Activated B cell treated with CpG ODN at 0.5 μM for 24 hours (primary cell): ENCODE measurements around the gene TRIP6. TPM values are rescaled to one million over a fixed set of nuclear protein-coding genes. Genes with fewer than 3 reads are reported as not detected.

Source experiments
- ATAC-seq: fragments of 200-7000 bp; cut with Tn5 transposase; one replicate; pipeline ENCODE4 v1.10.0; 2021; ENCODE audit warnings: low read depth, mild to moderate bottlenecking, moderate library complexity
- CTCF ChIA-PET: fragments of 350-600 bp; sonication (Branson Sonifier 250); formaldehyde crosslinking; loops from one replicate; lab custom pipeline; 2021; ENCODE audit warnings: antibody characterized with exemption; lab: Charles Lee
- POLR2A ChIA-PET: fragments of 350-600 bp; sonication (Branson Sonifier 250); formaldehyde crosslinking; loops from one replicate; lab custom pipeline; 2021; ENCODE audit warnings: antibody characterized with exemption; lab: Charles Lee
- DNase-seq: peaks from one replicate; pipeline ENCODE4 v3.0.0; 2022
- H3K27ac Mint-ChIP-seq: one replicate; pipeline ENCODE4 v1.8.0; 2020; ENCODE audit warnings: mixed read lengths
- H3K27me3 Mint-ChIP-seq: one replicate; pipeline ENCODE4 v1.8.0; 2021; ENCODE audit warnings: mixed read lengths
- H3K36me3 Mint-ChIP-seq: one replicate; pipeline ENCODE4 v1.8.0; 2021; ENCODE audit warnings: low read depth, mixed read lengths
- H3K4me1 Mint-ChIP-seq: one replicate; pipeline ENCODE4 v1.8.0; 2021; ENCODE audit warnings: mixed read lengths
- H3K4me3 Mint-ChIP-seq: one replicate; pipeline ENCODE4 v1.8.0; 2020; ENCODE audit warnings: mild to moderate bottlenecking, mixed read lengths
- H3K9me3 Mint-ChIP-seq: one replicate; pipeline ENCODE4 v1.8.0; 2020; ENCODE audit warnings: mixed read lengths
- intact Hi-C: fragments of 100-400 bp; cut with micrococcal nuclease; formaldehyde crosslinking; loops from one replicate; pipeline ENCODE4 v1.15.1; 2024
- total RNA-seq: library from RNA; stranded (reverse); gene quantifications from 2 replicates; pipeline ENCODE4 v1.2.3, GENCODE V29; 2022
- TF ChIP-seq, protein P1 (sequence below): fragments of 200-600 bp; IDR thresholded peaks from one replicate; pipeline ENCODE4 v1.8.0; 2022; ENCODE audit warnings: antibody characterized with exemption, mild to moderate bottlenecking

TRIP6 gene
- total RNA-seq, 1 donor from 2014 or later, result 16.9 TPM

DNA sequence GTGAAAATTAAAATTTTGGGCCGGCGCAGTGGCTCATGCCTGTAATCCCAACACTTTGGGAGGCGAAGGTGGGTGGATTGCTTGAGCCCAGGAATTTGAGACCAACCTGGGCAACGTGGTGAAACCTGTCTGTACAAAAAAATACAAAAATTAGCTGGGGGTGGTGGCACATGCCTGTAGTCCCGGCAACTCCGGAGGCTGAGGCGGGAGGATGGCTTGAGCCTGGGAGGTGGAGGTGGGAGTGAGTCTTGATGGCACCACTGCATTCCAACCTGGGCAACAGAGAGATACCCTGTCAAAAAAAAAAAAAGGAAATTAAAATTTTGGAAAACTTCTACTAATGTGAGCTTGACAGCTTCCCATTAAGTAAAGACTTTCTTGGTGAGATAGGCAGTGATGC lies 10.8 kb downstream of the TRIP6 start:
- H3K36me3 Mint-ChIP-seq, result peaks cover 77% of the 10 kb centered on the region
- TF ChIP-seq, protein P1, sequence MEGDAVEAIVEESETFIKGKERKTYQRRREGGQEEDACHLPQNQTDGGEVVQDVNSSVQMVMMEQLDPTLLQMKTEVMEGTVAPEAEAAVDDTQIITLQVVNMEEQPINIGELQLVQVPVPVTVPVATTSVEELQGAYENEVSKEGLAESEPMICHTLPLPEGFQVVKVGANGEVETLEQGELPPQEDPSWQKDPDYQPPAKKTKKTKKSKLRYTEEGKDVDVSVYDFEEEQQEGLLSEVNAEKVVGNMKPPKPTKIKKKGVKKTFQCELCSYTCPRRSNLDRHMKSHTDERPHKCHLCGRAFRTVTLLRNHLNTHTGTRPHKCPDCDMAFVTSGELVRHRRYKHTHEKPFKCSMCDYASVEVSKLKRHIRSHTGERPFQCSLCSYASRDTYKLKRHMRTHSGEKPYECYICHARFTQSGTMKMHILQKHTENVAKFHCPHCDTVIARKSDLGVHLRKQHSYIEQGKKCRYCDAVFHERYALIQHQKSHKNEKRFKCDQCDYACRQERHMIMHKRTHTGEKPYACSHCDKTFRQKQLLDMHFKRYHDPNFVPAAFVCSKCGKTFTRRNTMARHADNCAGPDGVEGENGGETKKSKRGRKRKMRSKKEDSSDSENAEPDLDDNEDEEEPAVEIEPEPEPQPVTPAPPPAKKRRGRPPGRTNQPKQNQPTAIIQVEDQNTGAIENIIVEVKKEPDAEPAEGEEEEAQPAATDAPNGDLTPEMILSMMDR, result no peak

DNA sequence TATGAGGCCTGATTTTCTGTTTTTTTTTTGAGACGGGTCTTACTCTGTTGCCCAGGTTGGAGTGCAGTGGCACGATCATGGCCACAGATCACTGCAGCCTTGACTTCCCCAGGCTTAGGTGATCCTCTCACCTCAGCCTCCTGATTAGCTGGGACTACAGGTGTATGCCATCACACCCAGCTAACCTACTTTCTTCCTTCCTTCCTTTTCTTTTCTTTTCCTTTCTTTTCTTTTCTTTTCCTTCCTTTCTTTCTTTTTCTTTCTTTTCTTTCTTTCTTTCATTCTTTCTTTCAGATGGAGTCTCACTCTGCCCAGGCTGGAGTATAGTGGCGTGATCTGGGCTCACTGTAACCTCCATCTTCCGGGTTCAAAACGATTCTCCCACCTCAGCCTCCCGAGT lies 11.5 kb downstream of the TRIP6 start:
- Mint-ChIP-seq H3K4me3 (no peak overlapping the region), H3K27me3 (no peaks in the 10 kb centered on the region), H3K4me1 (peaks cover 52% of the 10 kb centered on the region), H3K27ac (no peak overlapping the region), H3K36me3 (peaks cover 79% of the 10 kb centered on the region), H3K9me3 (no peaks in the 10 kb centered on the region)
- DNase-seq (no peak), ATAC-seq (no peak)
- intact Hi-C loops, result no loop called here
- CTCF ChIA-PET, result no interaction called here
- TF ChIP-seq, protein P1, result no peak
- POLR2A ChIA-PET, result interaction anchor here (0.6 to 10.3 kb wide), 4 partner anchors 8 to 1581 kb away, joined by 3 to 254 read pairs (median 4); partner anchors contain the start of genes SLC12A9 and UFSP1

More for the DNA sequence above, 10.8 kb downstream of the TRIP6 start:
- Mint-ChIP-seq H3K4me3 (no peak overlapping the region), H3K9me3 (no peaks in the 10 kb centered on the region), H3K4me1 (peaks cover 52% of the 10 kb centered on the region), H3K27me3 (no peaks in the 10 kb centered on the region), H3K27ac (no peak overlapping the region)
- ATAC-seq (no peak), DNase-seq (no peak)
- CTCF ChIA-PET, result interaction anchor here (1.0 kb wide), 1 partner anchor 12 kb away, joined by 3 read pairs; the partner anchor contains the start of gene UFSP1
- POLR2A ChIA-PET, result interaction anchor here (0.6 to 10.3 kb wide), 4 partner anchors 9 to 1581 kb away, joined by 3 to 254 read pairs (median 6); partner anchors contain the start of genes SLC12A9 and UFSP1
- intact Hi-C loops, result no loop called here

DNA sequence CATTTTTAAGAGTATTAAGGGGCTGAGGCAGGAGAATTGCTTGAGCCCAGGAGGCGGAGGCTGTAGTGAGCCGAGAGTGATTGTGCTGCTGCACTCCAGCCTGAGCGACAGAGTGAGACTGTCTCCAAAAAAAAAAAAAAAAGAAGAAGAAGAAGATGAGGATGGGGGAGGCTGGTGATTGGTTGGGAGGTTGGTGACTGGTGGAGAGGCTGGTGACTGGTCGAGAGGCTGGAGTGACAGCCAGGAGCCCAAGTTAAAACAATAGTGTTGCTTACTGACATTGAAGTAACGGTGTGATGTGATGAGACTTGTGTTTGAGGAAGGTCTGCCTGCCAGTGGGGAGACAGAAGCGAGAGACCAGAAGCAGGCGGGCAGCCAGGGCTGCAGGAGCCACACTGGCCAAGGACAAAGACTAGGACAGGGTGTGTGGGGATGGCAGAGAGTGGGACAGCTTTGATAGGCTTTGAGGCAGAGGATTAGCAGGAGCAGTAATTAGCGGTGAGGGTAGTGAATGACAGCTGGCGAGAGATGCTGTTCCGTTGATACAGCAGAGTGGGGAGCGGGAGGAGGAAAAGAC lies 12.6 kb downstream of the TRIP6 start:
- H3K27ac Mint-ChIP-seq, result peak overlapping the region; percentile 25
- CTCF ChIA-PET, result no interaction called here
- intact Hi-C loops, result no loop called here
- no peaks in the 10 kb centered on the region for H3K9me3 Mint-ChIP-seq
- TF ChIP-seq, protein P1, result no peak
- no peaks in the 10 kb centered on the region for H3K27me3 Mint-ChIP-seq
- H3K4me3 Mint-ChIP-seq, result no peak overlapping the region
- ATAC-seq, result no peak
- H3K36me3 Mint-ChIP-seq, result peaks cover 86% of the 10 kb centered on the region
- peaks cover 49% of the 10 kb centered on the region for H3K4me1 Mint-ChIP-seq
- POLR2A ChIA-PET, result interaction anchor here (0.5 kb wide), 1 partner anchor 10 kb away, joined by 4 read pairs; no protein-coding TSS in a partner anchor
- DNase-seq, result no peak

DNA sequence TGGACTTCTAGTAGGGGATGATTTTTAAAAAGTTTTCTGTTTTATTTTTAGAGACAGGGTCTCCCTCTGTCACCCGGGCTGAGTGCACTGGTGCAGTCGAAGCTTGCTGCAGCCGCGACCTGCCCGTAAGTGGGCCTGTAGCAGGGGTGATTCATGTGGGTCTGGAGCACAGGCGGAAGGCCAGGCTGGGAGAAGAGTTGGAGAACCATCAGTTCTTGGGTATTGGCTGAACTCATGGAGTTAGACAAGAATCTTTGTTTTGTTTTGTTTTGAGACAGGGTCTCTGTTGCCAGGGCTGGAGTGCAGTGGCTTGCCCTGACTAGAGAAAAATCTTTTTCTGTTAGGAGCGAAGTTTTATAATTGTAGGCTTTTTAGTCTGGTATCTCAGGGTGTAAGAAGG lies 13.5 kb downstream of the TRIP6 start:
- no peak for ATAC-seq
- H3K27me3 Mint-ChIP-seq, result no peaks in the 10 kb centered on the region
- no peak overlapping the region for H3K4me3 Mint-ChIP-seq
- TF ChIP-seq, protein P1, result no peak
- DNase-seq, result no peak
- intact Hi-C loops, result no loop called here
- ChIA-PET CTCF (no interaction called here), POLR2A (interaction anchor here (0.5 to 0.6 kb wide), 2 partner anchors 11 to 483 kb away, joined by 4 read pairs; no protein-coding TSS in a partner anchor)
- H3K27ac Mint-ChIP-seq, result no peak overlapping the region
- H3K36me3 Mint-ChIP-seq, result peaks cover 86% of the 10 kb centered on the region
- H3K9me3 Mint-ChIP-seq, result no peaks in the 10 kb centered on the region
- H3K4me1 Mint-ChIP-seq, result peaks cover 47% of the 10 kb centered on the region

DNA sequence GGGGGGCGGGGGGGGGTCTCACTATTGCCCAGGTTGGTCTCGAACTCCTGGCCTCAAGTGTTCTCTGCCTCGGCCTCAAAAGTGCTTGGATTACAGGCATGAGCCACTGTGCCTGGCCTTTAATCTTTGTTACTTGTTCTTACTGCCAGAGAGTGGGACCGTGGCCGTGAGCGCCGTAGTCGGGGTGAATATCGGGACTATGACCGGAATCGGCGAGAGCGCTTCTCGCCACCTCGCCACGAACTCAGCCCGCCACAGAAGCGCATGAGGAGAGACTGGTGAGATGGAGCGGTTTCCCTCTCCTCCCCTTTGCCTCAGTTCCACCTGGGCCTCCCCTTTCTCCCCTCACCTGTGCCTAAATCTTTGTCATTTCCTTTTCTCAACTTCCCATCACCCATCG lies 13.9 kb downstream of the TRIP6 start:
- intact Hi-C loops, result no loop called here
- Mint-ChIP-seq H3K4me3 (no peak overlapping the region), H3K9me3 (no peaks in the 10 kb centered on the region), H3K4me1 (peaks cover 47% of the 10 kb centered on the region), H3K36me3 (peaks cover 90% of the 10 kb centered on the region), H3K27me3 (no peaks in the 10 kb centered on the region), H3K27ac (no peak overlapping the region)
- ATAC-seq, result no peak
- CTCF ChIA-PET, result no interaction called here
- no peak for DNase-seq
- TF ChIP-seq, protein P1, result no peak
- POLR2A ChIA-PET, result interaction anchor here (0.6 kb wide), 1 partner anchor 484 kb away, joined by 4 read pairs; no protein-coding TSS in a partner anchor
